GM12874 (cell line): Measurements from ENCODE around the gene PNO1.

Experiments
- CTCF ChIP-seq: IDR thresholded peaks from 2 replicates; pipeline ENCODE4 v1.5.1; 2011; ENCODE audit warnings: low read depth, mild to moderate bottlenecking, control low read depth, low read length, moderate library complexity; ENCODE audit not compliant: insufficient read depth

PNO1 gene

GRCh38 chr2:68135448-68136320 is 22.0 kb upstream of the PNO1 start:
- no peak for TF ChIP-seq CTCF

GRCh38 chr2:68141875-68142274 is 15.8 kb upstream of the PNO1 start:
- TF ChIP-seq CTCF = no peak

- TF ChIP-seq CTCF = no peak
Observed at GRCh38 chr2:68151037-68151436, 6.7 kb upstream of the PNO1 start.

- no peak for TF ChIP-seq CTCF
Observed at GRCh38 chr2:68152681-68153347, 4.9 kb upstream of the PNO1 start.

GRCh38 chr2:68155618-68156017 is 2.1 kb upstream of the PNO1 start:
- no peak for TF ChIP-seq CTCF

GRCh38 chr2:68156419-68156818 is 1.3 kb upstream of the PNO1 start:
- TF ChIP-seq CTCF = no peak

GRCh38 chr2:68157002-68157401 is 686 bp upstream of the PNO1 start:
- TF ChIP-seq CTCF = no peak
